Measurements from ENCODE around the gene SPEM2.

GRCh38 chr17:7465597-7466275, 40.3 kb downstream of the SPEM2 start:
- TF ChIP-seq POLR2A (IDR thresholded peaks at IDR 0.05; ENCODE audit: low read depth, low read length): no peak
- TF ChIP-seq TAF1 (IDR thresholded peaks at IDR 0.05; ENCODE audit: low read depth, low read length): no peak
- no peak for TF ChIP-seq SPI1 (IDR thresholded peaks at IDR 0.05; ENCODE audit: low read depth, low read length)
- no peak for TF ChIP-seq POLR2AphosphoS5 (IDR thresholded peaks at IDR 0.05; ENCODE audit: low read depth, low read length)
- no peak for TF ChIP-seq POU2F2 (IDR thresholded peaks at IDR 0.05; ENCODE audit: low read depth, low read length)

All from GM12891 (cell line).